PFSK-1 (cell line): Measurements from ENCODE around the gene LRIT2.

ENCODE experiments used
- FOXP2 ChIP-seq: optimal IDR thresholded peaks from 2 replicates; pipeline ENCODE3; 2011; ENCODE audit warnings: borderline replicate concordance, control low read depth, inconsistent platforms; ENCODE audit not compliant: insufficient read depth; ENCODE audit errors: extremely low read length, extremely low read depth
- POLR2AphosphoS5 ChIP-seq: IDR thresholded peaks from 2 replicates; pipeline ENCODE4 v1.6.1; 2012; ENCODE audit warnings: low read depth, mild to moderate bottlenecking, control low read depth, low read length, moderate library complexity
- REST ChIP-seq, 2 experiments: IDR thresholded peaks; 2 replicates each; pipeline versions ENCODE4 v1.6.1 to v1.8.0; 2011 to 2012; ENCODE audit warnings: low read depth in 2 of 2, low read length in 2 of 2, control low read depth in 1 of 2, inconsistent platforms in 1 of 2, mild to moderate bottlenecking in 1 of 2, moderate library complexity in 1 of 2; ENCODE audit not compliant: insufficient read depth in 1 of 2
- SIN3A ChIP-seq: IDR thresholded peaks from 2 replicates; pipeline ENCODE4 v1.6.1; 2012; ENCODE audit warnings: mild to moderate bottlenecking, low read length, moderate library complexity, borderline replicate concordance; ENCODE audit not compliant: insufficient read depth
- TAF1 ChIP-seq: IDR thresholded peaks from 2 replicates; pipeline ENCODE4 v1.6.1; 2012; ENCODE audit warnings: low read length, control low read depth, borderline replicate concordance; ENCODE audit not compliant: insufficient read depth

The LRIT2 gene

GRCh38 chr10:84213076-84213475 is 12.3 kb downstream of the LRIT2 start:
- TF ChIP-seq TAF1 (no peak), SIN3A (no peak), FOXP2 (no peak), REST (IDR thresholded peaks at IDR 0.05; ENCODE audit: insufficient read depth in 1 of 2, low read depth in 2 of 2, low read length in 2 of 2) (no peak), POLR2AphosphoS5 (no peak)

- TF ChIP-seq POLR2AphosphoS5: no peak
- no peak for TF ChIP-seq SIN3A
- TF ChIP-seq REST (IDR thresholded peaks at IDR 0.05; ENCODE audit: insufficient read depth in 1 of 2, low read depth in 2 of 2, low read length in 2 of 2): no peak
- no peak for TF ChIP-seq TAF1
- no peak for TF ChIP-seq FOXP2
Measured at GRCh38 chr10:84212014-84212413, 13.3 kb downstream of the LRIT2 start.

GRCh38 chr10:84211566-84211965 is 13.8 kb downstream of the LRIT2 start:
- TF ChIP-seq TAF1 (no peak), POLR2AphosphoS5 (no peak), SIN3A (no peak), REST (IDR thresholded peaks at IDR 0.05; ENCODE audit: insufficient read depth in 1 of 2, low read depth in 2 of 2, low read length in 2 of 2) (no peak)

GRCh38 chr10:84208023-84208422 is 17.3 kb downstream of the LRIT2 start:
- TF ChIP-seq FOXP2: no peak
- no peak for TF ChIP-seq POLR2AphosphoS5
- no peak for TF ChIP-seq TAF1
- TF ChIP-seq REST (IDR thresholded peaks at IDR 0.05; ENCODE audit: insufficient read depth in 1 of 2, low read depth in 2 of 2, low read length in 2 of 2): no peak
- TF ChIP-seq SIN3A: no peak

GRCh38 chr10:84205853-84206525 is 19.4 kb downstream of the LRIT2 start:
- TF ChIP-seq FOXP2: no peak
- TF ChIP-seq REST (IDR thresholded peaks at IDR 0.05; ENCODE audit: insufficient read depth in 1 of 2, low read depth in 2 of 2, low read length in 2 of 2): no peak
- TF ChIP-seq TAF1: no peak
- no peak for TF ChIP-seq SIN3A
- no peak for TF ChIP-seq POLR2AphosphoS5
